B cell (primary cell): ENCODE results near the gene NFE2. TPM values are rescaled to one million over a fixed set of nuclear protein-coding genes. Genes with fewer than 3 reads are reported as not detected.
A peak's percentile ranks its signal among the peaks of the same experiment; 100 is the strongest.

Source experiments
- ATAC-seq: fragments of 200-7000 bp; cut with Tn5 transposase; one replicate; pipeline ENCODE4 v1.10.0; 2021; ENCODE audit warnings: low read depth, mild to moderate bottlenecking, moderate number of reproducible peaks, moderate library complexity
- CTCF ChIA-PET: fragments of 350-600 bp; sonication (Branson Sonifier 250); formaldehyde crosslinking; loops from one replicate; lab custom pipeline; 2021; ENCODE audit warnings: antibody characterized with exemption, inconsistent platforms; lab: Charles Lee
- POLR2A ChIA-PET: fragments of 350-600 bp; sonication (Branson Sonifier 250); formaldehyde crosslinking; loops from one replicate; lab custom pipeline; 2021; ENCODE audit warnings: antibody characterized with exemption; lab: Charles Lee
- DNase-seq: peaks from one replicate; pipeline ENCODE4 v3.0.0; 2013
- H2AFZ ChIP-seq: 2 replicates; pipeline ENCODE4 v1.6.1; 2012; ENCODE audit warnings: mild to moderate bottlenecking, low read depth, low read length; ENCODE audit not compliant: insufficient read depth, poor library complexity, severe bottlenecking
- H3K27ac ChIP-seq, 2 donors: 1 replicate in 1 of 2; 2 replicates in 1 of 2; pipeline ENCODE4 v1.5.1; 2012 to 2013; ENCODE audit warnings: low read length in 2 of 2, mild to moderate bottlenecking in 2 of 2, moderate library complexity in 1 of 2
- H3K27me3 ChIP-seq, 4 experiments: fragments of 200-600 bp in 1 of 4; sonication (generic) in 1 of 4; replicated peaks in 1 of 4; 1 replicate in 2 of 4; 2 replicates in 2 of 4; pipeline versions ENCODE4 v1.6.1 to v1.7.0; 2013 to 2016; ENCODE audit warnings: low read length in 3 of 4, mild to moderate bottlenecking in 2 of 4, mixed read lengths in 1 of 4, moderate library complexity in 1 of 4; ENCODE audit not compliant: insufficient read depth in 4 of 4, control insufficient read depth in 3 of 4; ENCODE audit errors: control extremely low read depth in 1 of 4
- H3K36me3 ChIP-seq, 2 experiments: replicated peaks in 1 of 2; 1 replicate in 1 of 2; 2 replicates in 1 of 2; pipeline versions ENCODE4 v1.6.1 to v1.7.1; 2013; ENCODE audit warnings: low read length in 1 of 2; ENCODE audit not compliant: insufficient read depth in 2 of 2, control insufficient read depth in 1 of 2; ENCODE audit errors: control extremely low read depth in 1 of 2, extremely low read depth in 1 of 2
- H3K4me1 ChIP-seq, 2 donors: fragments of 200-600 bp in 1 of 2; sonication (generic) in 1 of 2; 1 replicate in 1 of 2; 2 replicates in 1 of 2; pipeline versions ENCODE4 v1.5.1 to v1.6.1; 2013 to 2017; ENCODE audit warnings: low read length in 2 of 2; ENCODE audit not compliant: control insufficient read depth in 2 of 2, insufficient read depth in 2 of 2
- H3K4me2 ChIP-seq: replicated peaks from 2 replicates; pipeline ENCODE3; 2012; ENCODE audit warnings: mild to moderate bottlenecking, low read depth, low read length; ENCODE audit not compliant: poor library complexity, severe bottlenecking
- H3K4me3 ChIP-seq, 5 experiments: fragments of 200-600 bp in 1 of 5; sonication (generic) in 1 of 5; 1 replicate in 3 of 5; 2 replicates in 2 of 5; pipeline versions ENCODE4 v1.5.1 to v1.7.0; 2011 to 2016; ENCODE audit warnings: low read length in 4 of 5, mild to moderate bottlenecking in 4 of 5, low read depth in 2 of 5, control low read depth in 1 of 5, moderate library complexity in 1 of 5; ENCODE audit not compliant: insufficient read depth in 1 of 5; ENCODE audit errors: control extremely low read depth in 1 of 5, extremely low read depth in 1 of 5
- H3K79me2 ChIP-seq: fragments of 200-600 bp; sonication (generic); one replicate; pipeline ENCODE4 v1.6.0; 2016; ENCODE audit warnings: low read length; ENCODE audit not compliant: control insufficient read depth, insufficient read depth
- H3K9ac ChIP-seq: fragments of 200-600 bp; sonication (generic); 2 replicates; pipeline ENCODE4 v1.6.1; 2017; ENCODE audit warnings: mild to moderate bottlenecking, low read length, moderate library complexity
- H3K9me3 ChIP-seq, 3 donors: one replicate each; pipeline versions ENCODE4 v1.6.1 to v1.7.1; 2013; ENCODE audit warnings: low read length in 2 of 3; ENCODE audit not compliant: control insufficient read depth in 2 of 3, insufficient read depth in 1 of 3; ENCODE audit errors: control extremely low read depth in 1 of 3
- H4K20me1 ChIP-seq: 2 replicates; pipeline ENCODE4 v1.6.0; 2012; ENCODE audit warnings: mild to moderate bottlenecking, low read length; ENCODE audit not compliant: insufficient read depth, control insufficient read depth, poor library complexity, severe bottlenecking
- H3K27ac Mint-ChIP-seq: one replicate; pipeline ENCODE4 v1.8.0; 2021; ENCODE audit warnings: mixed read lengths
- H3K27me3 Mint-ChIP-seq: one replicate; pipeline ENCODE4 v1.8.0; 2021; ENCODE audit warnings: mixed read lengths
- H3K4me1 Mint-ChIP-seq: one replicate; pipeline ENCODE4 v1.8.0; 2021; ENCODE audit warnings: mixed read lengths
- H3K4me3 Mint-ChIP-seq: one replicate; pipeline ENCODE4 v1.8.0; 2021; ENCODE audit warnings: mixed read lengths
- H3K9me3 Mint-ChIP-seq: one replicate; pipeline ENCODE4 v1.8.0; 2022; ENCODE audit warnings: mixed read lengths; ENCODE audit not compliant: insufficient read depth
- CTCF ChIP-seq: fragments of 200-600 bp; IDR thresholded peaks from one replicate; pipeline ENCODE4 v1.8.0; 2022; ENCODE audit warnings: antibody characterized with exemption, mild to moderate bottlenecking
- EZH2 ChIP-seq: IDR thresholded peaks from 2 replicates; pipeline ENCODE4 v1.6.1; 2012; ENCODE audit warnings: borderline replicate concordance, low read depth, mild to moderate bottlenecking, moderate library complexity, low read length; ENCODE audit not compliant: insufficient read depth, poor library complexity, severe bottlenecking
- WGBS: methylation state at CpG from one replicate; pipeline ENCODE4 v1.1.5; 2013; ENCODE audit warnings: missing lambda C conversion rate; ENCODE audit not compliant: insufficient coverage; 5-methylcytosine and 5-hydroxymethylcytosine counted together
- intact Hi-C: fragments of 100-400 bp; cut with micrococcal nuclease; formaldehyde crosslinking; loops from one replicate; pipeline ENCODE4 v1.10.0; 2022
- polyA plus RNA-seq: library from polyadenylated mRNA; depleted of rRNA; stranded (reverse); fragments of >200 nt; gene quantifications from 2 replicates; pipeline ENCODE4 v1.2.3, GENCODE V29; 2012
- total RNA-seq, 2 donors: library from RNA; stranded (reverse); fragments of 120-200 nt in 1 of 2; gene quantifications; 1 replicate in 1 of 2; 2 replicates in 1 of 2; pipeline versions ENCODE4 v1.2.3 to v1.2.4, GENCODE V29; 2013 to 2022

NFE2 gene
- total and polyA plus RNA-seq, 2 donors (not counting 1 experiment from before 2014, with no cell fraction given) = 0.60 TPM; not detected in 1

- H3K4me2 ChIP-seq = no peak overlapping the region
- no peaks in the 10 kb centered on the region for H3K9me3 ChIP-seq
- Mint-ChIP-seq H3K9me3 (no peaks in the 10 kb centered on the region), H3K4me1 (peaks cover 15% of the 10 kb centered on the region), H3K4me3 (no peak overlapping the region), H3K27ac (no peak overlapping the region), H3K27me3 (peaks cover 15% of the 10 kb centered on the region)
- H2AFZ ChIP-seq = no peak overlapping the region
- ChIA-PET CTCF (interaction anchor here (0.7 to 6.4 kb wide), 27 partner anchors 10 to 169 kb away, joined by 3 to 61 read pairs (median 5); partner anchors contain the start of genes CBX5, COPZ1 and HNRNPA1), POLR2A (interaction anchor here (0.7 to 0.8 kb wide), 2 partner anchors 30 to 1436 kb away, joined by 4 to 6 read pairs; partner anchors contain the start of gene COPZ1)
- no peaks in the 10 kb centered on the region for H4K20me1 ChIP-seq
- peaks cover 15 to 18% of the 10 kb centered on the region in 2 donors for H3K4me1 ChIP-seq
- no peak for TF ChIP-seq EZH2
- TF ChIP-seq CTCF = peak; percentile 48
- ATAC-seq (peak; percentile 74), DNase-seq (peak; percentile 59)
- WGBS = 51% methylated on average over 5 of the region's 9 CpGs
- peaks cover 0 to 16% (median 6%) of the 10 kb centered on the region in 4 experiments for H3K27me3 ChIP-seq
- peaks cover 0 to 3% of the 10 kb centered on the region in 2 experiments for H3K36me3 ChIP-seq
- H3K79me2 ChIP-seq = no peaks in the 10 kb centered on the region
- no peak overlapping the region for H3K4me3 ChIP-seq
- H3K9ac ChIP-seq = no peak overlapping the region
- intact Hi-C loops = loop anchor here (1.0 to 2.0 kb wide), 3 partner anchors 30 to 74 kb away; no protein-coding TSS in a partner anchor
- no peak overlapping the region for H3K27ac ChIP-seq
Observed at GRCh38 chr12:54294152-54294952, 6.5 kb downstream of the NFE2 start.

GRCh38 chr12:54292931-54293241 lies 7.9 kb downstream of the NFE2 start:
- Histone ChIP-seq H3K9ac (no peak overlapping the region), H3K4me1 (peaks cover 13 to 19% of the 10 kb centered on the region in 2 donors), H3K27me3 (peaks cover 0 to 3% (median 0%) of the 10 kb centered on the region in 4 experiments), H3K4me2 (no peak overlapping the region), H3K79me2 (no peaks in the 10 kb centered on the region), H3K27ac (no peak overlapping the region), H3K4me3 (no peak overlapping the region), H4K20me1 (no peaks in the 10 kb centered on the region), H2AFZ (no peak overlapping the region), H3K9me3 (no peaks in the 10 kb centered on the region), H3K36me3 (peaks cover 0 to 11% of the 10 kb centered on the region in 2 experiments)
- 95% methylated on average over 7 of the region's 7 CpGs for WGBS
- no peak overlapping the region for H3K4me3 Mint-ChIP-seq
- H3K9me3 Mint-ChIP-seq = no peaks in the 10 kb centered on the region
- intact Hi-C loops = no loop called here
- POLR2A ChIA-PET = interaction anchor here (0.6 to 1.3 kb wide), 2 partner anchors 66 to 1576 kb away, joined by 3 read pairs; no protein-coding TSS in a partner anchor
- DNase-seq (no peak), ATAC-seq (no peak)
- peaks cover 7% of the 10 kb centered on the region for H3K27me3 Mint-ChIP-seq
- no peak overlapping the region for H3K27ac Mint-ChIP-seq
- no peak for TF ChIP-seq EZH2
- TF ChIP-seq CTCF = no peak
- CTCF ChIA-PET = interaction anchor here (1.0 to 6.4 kb wide), 21 partner anchors 9 to 146 kb away, joined by 3 to 61 read pairs (median 7); partner anchors contain the start of genes CBX5, COPZ1 and HNRNPA1
- peaks cover 16% of the 10 kb centered on the region for H3K4me1 Mint-ChIP-seq
